NCI-H2107 (cell line): ENCODE data around the gene TSPAN9.

Source experiments
- DNase-seq: peaks from one replicate; lab custom pipeline; 2025; lab: John Stamatoyannopoulos, UW

The TSPAN9 gene

DNA sequence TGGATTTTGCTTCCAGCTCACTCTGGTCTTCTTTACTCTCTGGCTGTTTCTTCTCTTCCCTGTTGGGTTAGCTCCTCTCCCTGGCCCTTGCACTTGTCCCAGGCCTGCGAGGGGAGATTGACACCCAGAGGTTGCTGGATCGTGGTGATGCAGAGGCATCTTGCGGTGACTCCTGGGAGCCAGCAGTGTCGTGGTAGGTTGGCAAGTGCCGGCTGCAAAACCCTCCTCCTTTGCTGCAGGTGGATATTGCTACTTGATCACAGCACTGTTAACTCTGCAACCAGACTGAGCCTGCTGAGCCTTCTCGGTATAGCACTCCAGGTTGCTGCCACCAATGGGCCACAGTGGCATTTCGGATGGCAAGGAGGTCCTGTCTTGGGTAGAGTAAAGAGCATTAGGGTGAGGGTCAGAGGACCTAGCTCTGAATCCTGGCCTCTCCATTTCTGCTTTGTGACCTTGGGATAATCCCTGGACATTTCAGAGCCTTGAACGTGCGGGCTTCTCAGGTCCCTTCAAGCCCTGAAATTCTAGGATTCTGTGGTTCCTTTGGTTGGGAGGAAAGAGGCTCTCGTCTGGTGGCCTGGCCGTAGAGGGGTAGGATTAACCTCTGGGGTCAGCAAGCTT is 87.4 kb downstream of the TSPAN9 start:
- no peak for DNase-seq

- no peak for DNase-seq
These were observed 88.2 kb downstream of the TSPAN9 start for GRCh38 chr12:3165078-3165980.

GRCh38 chr12:3167636-3168035 is 90.5 kb downstream of the TSPAN9 start:
- DNase-seq = no peak

DNA sequence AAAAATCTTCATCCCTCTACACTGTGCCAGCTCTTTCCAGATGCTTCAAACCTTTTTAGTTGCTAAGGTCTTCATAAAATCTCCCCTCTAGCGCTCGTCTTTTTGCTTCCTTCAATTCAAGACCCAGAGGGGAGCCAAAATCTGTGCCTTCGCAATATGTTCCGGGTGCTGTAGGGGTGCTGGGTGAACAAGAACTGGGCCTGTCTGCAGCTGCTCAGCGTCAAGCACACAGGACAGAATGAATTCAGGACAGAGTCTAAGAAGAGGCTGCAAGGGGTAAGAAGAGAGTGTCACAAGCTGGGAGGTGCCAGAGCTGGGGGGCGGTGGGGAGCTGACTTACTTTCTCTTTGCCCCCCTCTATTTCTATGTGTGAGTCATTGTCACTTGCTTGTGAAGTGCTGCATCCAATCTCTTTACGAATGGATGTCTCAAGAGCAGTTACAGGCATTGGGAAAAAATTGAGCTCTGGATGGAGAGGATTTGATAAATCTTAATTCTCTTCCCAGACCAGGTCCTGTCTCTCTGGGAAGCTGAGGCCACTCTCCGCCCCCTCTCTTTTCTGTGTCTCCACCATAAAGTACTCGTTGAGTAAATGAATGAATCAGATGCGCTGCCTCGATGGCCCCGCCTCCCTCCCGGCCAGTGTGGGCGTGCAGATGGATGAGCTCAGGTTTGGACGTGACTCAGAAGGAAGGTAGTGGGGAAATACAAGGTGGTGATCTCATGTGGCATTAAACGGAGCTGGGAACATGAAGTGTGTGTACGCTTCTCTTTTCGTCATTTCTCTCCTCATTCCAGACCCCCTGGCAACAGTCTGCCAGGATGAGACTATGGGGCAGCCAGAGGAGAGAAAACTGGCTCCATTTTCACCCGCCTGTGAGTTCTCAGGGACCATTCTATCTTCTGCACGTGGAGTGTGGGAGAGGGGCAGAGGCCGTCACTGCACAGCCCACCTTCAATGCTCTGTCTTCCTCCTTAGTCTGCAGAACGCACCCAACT is 91.3 kb downstream of the TSPAN9 start:
- no peak for DNase-seq

GRCh38 chr12:3170423-3171194 is 93.4 kb downstream of the TSPAN9 start:
- no peak for DNase-seq

- DNase-seq = no peak
These were observed 94.0 kb downstream of the TSPAN9 start for GRCh38 chr12:3171195-3171591.

DNA sequence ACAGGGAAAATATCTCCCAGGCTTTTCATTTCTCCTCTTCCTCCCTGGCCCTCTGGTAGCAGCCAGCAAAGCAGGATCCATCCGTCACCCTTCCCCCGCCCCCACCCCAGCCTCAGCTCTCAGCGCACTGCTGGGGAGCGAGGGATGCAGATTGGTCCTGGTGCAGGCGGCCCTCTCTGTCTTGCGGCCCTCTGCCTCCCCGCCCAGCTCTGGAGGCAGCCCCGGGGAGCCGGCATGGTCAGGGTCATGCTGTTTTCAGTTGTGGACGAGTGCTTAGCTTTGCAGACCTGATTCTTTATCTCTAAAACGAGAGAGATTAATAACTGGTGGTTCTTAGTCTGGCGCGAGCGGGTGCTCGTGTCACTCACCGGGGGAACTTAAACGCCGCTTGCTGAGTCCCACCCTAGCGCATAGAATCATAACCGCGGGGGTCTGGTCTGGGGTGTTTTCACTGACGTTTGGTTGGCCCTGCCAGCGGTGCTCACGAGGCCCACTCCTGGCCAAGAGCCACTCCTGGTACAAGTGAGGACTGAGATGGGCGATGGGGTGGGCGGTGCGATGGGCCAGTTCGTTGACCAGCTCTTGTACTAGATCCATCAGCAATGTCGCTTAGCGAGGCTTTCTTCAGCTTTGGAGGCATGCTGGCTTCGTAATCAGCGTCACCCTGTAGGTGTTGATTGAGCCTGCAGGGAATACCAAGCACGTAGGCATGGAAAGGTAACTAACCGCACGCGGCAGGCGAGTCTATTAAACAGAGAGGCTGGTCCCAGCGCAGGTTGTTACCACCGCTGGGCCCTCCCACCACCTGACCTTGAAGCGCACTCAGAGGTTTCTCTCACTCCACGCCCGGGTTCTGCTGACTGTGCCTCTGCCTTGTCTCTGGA is 95.2 kb downstream of the TSPAN9 start:
- DNase-seq = no peak

- DNase-seq = peak; percentile 57
These were observed 95.9 kb downstream of the TSPAN9 start for GRCh38 chr12:3173008-3173553.

GRCh38 chr12:3173912-3174311 is 96.7 kb downstream of the TSPAN9 start:
- no peak for DNase-seq

GRCh38 chr12:3175238-3175637 is 98.1 kb downstream of the TSPAN9 start:
- DNase-seq = no peak

- no peak for DNase-seq
These were observed 99.6 kb downstream of the TSPAN9 start for GRCh38 chr12:3176754-3177153.

DNA sequence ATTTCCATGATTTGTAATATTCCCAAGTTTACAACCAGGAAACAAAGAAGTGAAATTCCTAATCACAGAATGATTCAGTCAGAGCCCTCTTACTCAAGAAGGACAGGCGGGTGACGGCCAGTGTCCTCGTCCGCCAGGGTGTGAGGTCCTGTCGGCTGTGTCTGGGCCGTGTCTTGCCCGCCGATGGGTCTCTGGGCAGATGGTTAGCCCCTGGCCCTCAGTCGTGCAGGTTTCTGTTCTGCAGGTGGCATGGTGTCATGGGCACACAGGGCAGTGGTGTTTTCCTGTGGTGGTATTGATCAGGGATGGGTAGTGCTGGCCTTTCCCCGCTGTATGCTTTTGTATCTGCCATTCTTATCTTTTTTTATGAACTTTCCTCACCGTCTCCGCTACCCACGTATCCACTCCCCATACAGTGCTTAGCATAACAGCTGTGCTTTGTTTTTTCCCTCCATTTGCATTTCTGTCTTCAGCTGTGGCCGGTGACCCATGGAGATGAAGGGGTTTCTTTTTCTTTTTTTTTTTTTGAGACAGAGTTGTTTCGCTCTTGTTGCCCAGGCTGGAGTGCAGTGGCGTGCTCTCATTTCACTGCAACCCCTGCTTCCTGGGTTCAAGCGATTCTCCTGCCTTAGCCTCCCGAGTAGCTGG is 100.7 kb downstream of the TSPAN9 start:
- DNase-seq = no peak

- DNase-seq = no peak
These were observed 101.6 kb downstream of the TSPAN9 start for GRCh38 chr12:3178671-3179313.

DNA sequence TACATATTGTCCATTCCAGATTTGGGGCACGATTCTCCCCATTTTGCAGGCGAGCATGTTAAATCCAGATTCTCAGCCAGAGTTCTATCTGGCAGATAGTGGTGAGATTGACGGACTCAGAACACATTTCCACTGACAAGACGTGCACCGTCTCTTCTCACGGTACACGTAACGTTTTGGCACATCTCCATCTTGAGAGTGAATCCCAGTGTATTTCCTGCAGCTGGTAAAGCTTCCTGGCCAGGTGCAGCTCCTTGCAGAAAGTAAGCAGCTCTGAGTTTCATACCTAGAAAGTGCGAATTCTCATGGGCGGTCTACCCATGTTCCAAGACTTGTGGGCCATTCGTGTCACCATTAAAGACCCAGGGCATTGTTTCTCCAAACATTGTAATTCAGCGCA is 102.6 kb downstream of the TSPAN9 start:
- no peak for DNase-seq

DNA sequence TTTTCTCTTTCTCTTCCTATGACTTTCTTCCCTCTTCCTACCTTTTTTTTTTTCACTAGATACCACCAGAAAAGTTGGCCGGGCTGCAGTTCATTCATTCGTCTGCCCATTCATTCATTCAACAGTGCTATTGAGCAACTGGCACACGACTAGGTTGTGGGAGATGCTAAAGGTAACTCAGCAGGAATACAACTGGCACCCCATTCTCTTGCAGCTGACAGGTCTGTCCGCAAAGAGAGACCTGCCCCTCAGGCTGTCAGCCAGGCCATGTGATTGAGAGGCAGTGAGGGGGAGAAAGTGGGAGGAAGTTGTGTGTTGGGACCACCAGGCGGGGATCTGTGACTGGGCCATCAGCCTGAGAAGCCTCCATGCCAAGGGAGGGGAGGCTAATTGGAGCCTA is 105.2 kb downstream of the TSPAN9 start:
- DNase-seq = no peak

GRCh38 chr12:3184485-3184884 is 107.3 kb downstream of the TSPAN9 start:
- DNase-seq = no peak

GRCh38 chr12:3185260-3185870 is 108.2 kb downstream of the TSPAN9 start:
- DNase-seq = no peak

GRCh38 chr12:3186546-3187215 is 109.5 kb downstream of the TSPAN9 start:
- no peak for DNase-seq
